GM12892 (cell line): ENCODE data around the gene GPR135.
"Not testable (repeated sequence)": the region's sequence is repeated elsewhere in the genome, so short reads cannot be mapped to it uniquely, and the experiment has no call there.

Experiments
- DNase-seq: peaks from one replicate; pipeline ENCODE4 v3.0.0; 2011; ENCODE audit not compliant: insufficient read length
- FAIRE-seq: peaks from 2 replicates; lab custom pipeline; 2011; peaks lifted over from hg19 to GRCh38; lab: Jason Lieb, UNC
- POLR2A ChIP-seq: IDR thresholded peaks from 2 replicates; pipeline ENCODE4 v1.6.1; 2011; ENCODE audit warnings: low read depth, low read length, control low read depth
- POLR2AphosphoS5 ChIP-seq: IDR thresholded peaks from 2 replicates; pipeline ENCODE4 v1.6.1; 2011; ENCODE audit warnings: low read depth, low read length, control low read depth
- TAF1 ChIP-seq: IDR thresholded peaks from 2 replicates; pipeline ENCODE4 v1.6.1; 2011; ENCODE audit warnings: low read depth, mild to moderate bottlenecking, control low read depth, low read length, borderline replicate concordance

The GPR135 gene

DNA sequence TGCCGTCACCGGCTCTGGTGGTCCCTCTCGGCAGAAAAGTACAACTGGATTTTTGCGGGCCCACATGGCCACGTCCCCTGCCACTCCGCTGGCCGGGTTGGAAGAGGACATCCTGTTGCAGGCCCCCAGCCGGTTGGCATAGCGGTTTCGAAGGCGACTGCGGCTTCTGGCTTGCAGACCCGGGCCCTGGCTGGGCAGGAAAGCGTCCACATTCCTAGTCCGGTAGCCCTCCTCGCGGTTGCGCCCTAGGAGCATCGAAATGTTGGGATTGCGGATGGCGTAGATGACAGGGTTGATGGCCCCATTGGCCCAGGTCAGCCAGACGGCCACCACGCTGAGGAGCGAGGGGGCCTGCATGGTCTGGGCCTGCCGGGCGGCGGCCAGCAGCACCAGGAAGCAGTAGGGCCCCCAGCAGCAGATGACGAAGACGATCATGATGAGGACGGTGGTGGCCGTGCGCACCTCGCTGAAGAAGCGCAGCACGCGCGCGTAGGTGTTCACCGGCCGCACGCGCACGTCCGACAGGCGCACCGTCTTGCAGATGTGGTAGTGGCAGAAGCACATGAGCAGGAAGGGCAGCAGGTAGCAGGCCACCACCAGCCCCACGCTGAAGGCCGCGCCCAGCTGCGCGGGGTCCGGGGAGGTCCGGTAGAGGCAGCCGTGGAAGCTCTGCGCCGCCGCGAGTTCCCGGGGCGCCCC is 1.2 kb downstream of the GPR135 start:
- DNase-seq: no peak
- peak; percentile 70 for FAIRE-seq
- TF ChIP-seq TAF1: no peak
- TF ChIP-seq POLR2A: no peak
- TF ChIP-seq POLR2AphosphoS5: no peak

DNA sequence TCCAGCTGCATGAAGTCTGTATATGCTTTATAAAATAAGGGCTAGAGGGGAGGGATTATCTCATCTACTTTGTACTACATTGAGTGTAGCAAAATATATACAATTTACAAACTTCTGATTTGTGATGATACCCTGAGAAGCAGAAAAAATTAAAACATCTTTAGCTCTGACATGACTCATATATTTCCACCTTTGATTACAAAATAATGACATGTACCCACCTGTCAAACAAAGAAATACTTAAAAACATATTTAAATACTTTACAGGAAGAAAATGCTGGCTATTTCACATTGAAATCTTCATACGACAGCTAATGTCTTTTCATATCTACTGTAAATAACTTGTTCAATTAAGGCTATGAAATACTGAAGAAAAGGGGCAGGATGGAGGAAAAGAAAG is 3.3 kb downstream of the GPR135 start:
- TF ChIP-seq TAF1 (no peak), POLR2AphosphoS5 (no peak), POLR2A (no peak)
- FAIRE-seq: no peak
- no peak for DNase-seq

- TF ChIP-seq POLR2A: no peak
- TF ChIP-seq POLR2AphosphoS5: no peak
- TF ChIP-seq TAF1: no peak
- DNase-seq: no peak
- no peak for FAIRE-seq
Observed at GRCh38 chr14:59460378-59460777, 4.8 kb downstream of the GPR135 start.

GRCh38 chr14:59458486-59458885 is 6.7 kb downstream of the GPR135 start:
- TF ChIP-seq TAF1: no peak
- no peak for TF ChIP-seq POLR2AphosphoS5
- TF ChIP-seq POLR2A: no peak
- no peak for DNase-seq
- FAIRE-seq: no peak

- FAIRE-seq: no peak
- TF ChIP-seq POLR2A: no peak
- no peak for TF ChIP-seq TAF1
- TF ChIP-seq POLR2AphosphoS5: no peak
- no peak for DNase-seq
Observed at GRCh38 chr14:59455411-59455810, 9.8 kb downstream of the GPR135 start.

GRCh38 chr14:59454139-59454538 is 11.0 kb downstream of the GPR135 start:
- TF ChIP-seq TAF1 (no peak), POLR2AphosphoS5 (no peak), POLR2A (no peak)
- no peak for FAIRE-seq
- DNase-seq: no peak

DNA sequence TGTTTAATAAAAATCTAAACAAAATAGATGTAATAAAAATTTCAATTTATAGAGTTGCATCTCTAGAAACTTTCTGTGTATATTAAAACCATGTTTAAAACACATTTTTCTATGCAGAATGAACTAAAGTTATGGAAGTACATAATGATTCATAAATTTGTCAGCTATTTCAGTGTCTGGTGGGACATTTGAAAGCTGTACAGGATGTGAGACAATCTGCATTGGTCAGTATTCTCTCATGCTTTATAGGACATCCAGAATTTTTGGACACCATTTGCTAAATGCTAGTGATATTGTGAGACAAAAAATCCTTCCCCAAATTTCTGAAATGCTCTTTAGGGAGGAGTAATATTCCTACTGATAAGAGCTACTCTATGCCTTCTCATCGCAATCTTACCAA is 13.3 kb downstream of the GPR135 start:
- no peak for DNase-seq
- FAIRE-seq: no peak
- TF ChIP-seq POLR2A (no peak), POLR2AphosphoS5 (no peak), TAF1 (no peak)

DNA sequence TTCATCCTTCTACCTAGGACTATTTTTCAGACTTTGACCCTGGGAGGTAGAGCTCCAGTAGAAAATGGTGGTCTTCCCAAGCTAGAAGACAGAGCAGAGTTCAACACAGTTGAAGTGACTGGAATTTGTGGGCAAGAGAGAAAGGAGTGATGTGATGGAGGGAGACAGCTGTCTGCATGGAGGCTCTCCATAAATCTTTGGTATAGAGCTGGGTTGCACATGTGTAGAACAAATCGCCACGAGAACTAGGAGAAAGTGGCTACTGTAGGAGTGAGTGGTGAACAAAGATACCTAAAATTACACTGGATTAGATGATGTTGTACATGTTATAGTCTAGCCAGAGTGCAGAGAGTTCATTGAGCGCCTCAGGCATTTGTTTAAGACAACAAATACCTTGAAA is 14.5 kb downstream of the GPR135 start:
- DNase-seq (no peak), FAIRE-seq (no peak)
- TF ChIP-seq TAF1: no peak
- TF ChIP-seq POLR2A: no peak
- no peak for TF ChIP-seq POLR2AphosphoS5

DNA sequence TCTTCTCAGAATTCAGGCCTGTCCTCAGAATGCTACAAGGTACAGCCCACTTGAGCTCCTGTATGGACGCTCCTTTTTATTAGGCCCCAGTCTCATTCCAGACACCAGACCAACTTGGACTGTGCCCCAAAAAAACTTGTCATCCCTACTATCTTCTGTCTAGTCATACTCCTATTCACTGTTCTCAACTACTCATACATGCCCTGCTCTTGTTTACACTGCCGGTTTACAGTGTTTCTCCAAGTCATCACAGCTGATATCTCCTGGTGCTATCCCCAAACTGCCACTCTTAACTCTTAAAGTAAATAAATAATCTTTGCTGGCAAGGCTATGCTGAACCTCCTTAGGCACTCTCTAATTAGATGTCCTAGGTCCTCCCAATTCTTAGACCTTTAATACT is 16.5 kb downstream of the GPR135 start:
- FAIRE-seq, DNase-seq: not testable (repeated sequence)

DNA sequence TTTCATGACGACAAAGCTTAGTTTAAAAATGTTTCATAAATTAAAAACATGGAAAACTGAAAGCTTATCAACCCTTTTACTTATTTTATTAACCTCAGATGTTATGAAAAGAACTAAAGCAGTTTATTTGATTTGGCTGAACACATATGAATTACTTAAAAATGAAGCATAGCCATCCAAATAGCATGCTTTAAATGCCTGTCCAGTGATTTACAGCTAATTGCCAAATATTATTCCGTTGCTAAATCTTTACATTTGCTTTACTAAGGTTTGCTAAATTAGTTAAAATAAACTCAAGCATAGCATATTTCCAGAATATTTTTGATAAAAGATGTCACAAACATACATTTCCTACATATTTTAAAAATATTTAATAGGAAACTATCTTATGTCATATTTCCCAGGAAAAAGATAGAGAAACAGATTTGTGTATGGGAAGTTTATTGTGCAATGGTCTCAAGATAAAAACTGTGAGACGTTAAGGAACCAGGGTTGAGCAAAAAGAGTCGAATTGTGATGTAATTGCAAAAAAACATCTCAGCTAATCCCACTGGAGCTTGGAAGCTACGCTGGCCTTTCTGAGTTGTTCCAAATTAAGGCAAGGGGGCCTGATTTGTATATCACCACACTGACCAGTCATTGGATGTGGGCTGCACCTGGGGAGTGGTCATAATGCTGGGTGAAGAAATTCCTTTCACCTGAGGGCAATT is 25.8 kb downstream of the GPR135 start:
- FAIRE-seq (no peak), DNase-seq (no peak)
- TF ChIP-seq TAF1 (no peak), POLR2A (no peak), POLR2AphosphoS5 (no peak)

DNA sequence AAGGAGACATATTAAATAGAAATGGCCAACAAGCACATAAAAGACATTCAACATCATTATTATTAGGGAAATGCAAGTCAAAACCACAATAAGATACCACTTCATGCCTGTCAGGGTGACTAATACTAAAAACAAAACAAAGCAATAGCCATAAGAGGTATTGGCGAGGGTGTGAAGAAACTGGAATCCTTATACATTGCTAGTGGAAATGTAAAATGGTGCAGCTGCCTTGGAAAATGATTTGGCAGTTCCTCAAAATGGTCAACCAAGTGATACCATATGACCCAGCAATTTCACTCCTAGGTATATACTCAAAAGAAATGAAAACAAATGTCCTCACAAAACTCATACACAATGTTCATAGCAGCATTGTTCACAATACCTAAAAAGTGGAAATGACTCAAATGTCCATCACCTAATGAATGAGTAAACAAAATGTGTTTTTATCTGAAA is 27.0 kb downstream of the GPR135 start:
- TF ChIP-seq POLR2AphosphoS5: no peak
- no peak for TF ChIP-seq POLR2A
- no peak for TF ChIP-seq TAF1
- DNase-seq (no peak), FAIRE-seq (no peak)

DNA sequence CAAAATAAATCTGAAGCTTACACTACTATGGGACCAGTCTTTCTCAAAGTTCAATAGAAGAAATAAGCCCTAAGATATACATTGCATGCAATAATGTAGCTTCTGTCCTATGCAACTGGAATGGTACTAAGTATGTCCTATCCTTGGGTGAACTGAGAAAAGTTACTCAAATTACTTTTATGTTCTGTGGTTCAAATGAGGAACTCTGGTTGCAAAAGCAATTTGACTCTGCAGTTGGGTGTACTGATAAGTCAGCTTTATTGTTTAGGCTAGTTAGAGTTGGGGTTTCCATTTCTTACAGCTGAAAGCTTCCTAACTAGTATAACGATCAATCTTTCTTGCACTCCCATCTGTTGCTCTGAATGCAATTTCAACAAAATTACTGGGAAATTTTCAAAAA is 29.2 kb downstream of the GPR135 start:
- no peak for FAIRE-seq
- TF ChIP-seq POLR2AphosphoS5 (no peak), POLR2A (no peak), TAF1 (no peak)
- DNase-seq: no peak
